Measurements from ENCODE around the gene OAS2.

The OAS2 gene

GRCh38 chr12:113059071-113059595 is 80.8 kb downstream of the OAS2 start:
- no peak for DNase-seq (ENCODE audit: low read depth)

- no peak for DNase-seq (ENCODE audit: low read depth)
Measured at GRCh38 chr12:113060336-113060960, 82.1 kb downstream of the OAS2 start.

GRCh38 chr12:113061061-113061694 is 82.9 kb downstream of the OAS2 start:
- no peak for DNase-seq (ENCODE audit: low read depth)
